ENCODE results near the gene WNT10A.

DNA sequence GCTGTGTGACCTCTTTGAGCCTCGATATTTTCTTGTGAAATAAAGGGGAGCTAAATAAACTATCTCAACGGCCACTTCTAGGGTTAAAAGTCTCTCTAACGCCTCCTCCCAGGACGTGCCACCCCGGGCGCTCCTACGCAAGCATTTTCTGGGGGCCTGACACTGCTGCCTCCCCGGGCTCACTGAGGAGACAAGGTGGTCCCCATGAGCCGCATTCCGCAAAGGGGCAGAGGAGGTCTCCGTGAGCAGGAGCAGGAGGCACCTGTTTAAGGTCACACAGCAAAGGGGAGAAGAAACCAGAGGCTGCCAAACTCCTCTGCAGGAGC, 913 bp upstream of the WNT10A start:
- TF ChIP-seq GATA3 (IDR thresholded peaks at IDR 0.05; ENCODE audit: low read depth, low read length) (no peak), GATA2 (IDR thresholded peaks at IDR 0.05; ENCODE audit: low read depth, low read length) (no peak)

All from SH-SY5Y (cell line).